Measurements from ENCODE around the gene FARP1.

Gene FARP1

DNA sequence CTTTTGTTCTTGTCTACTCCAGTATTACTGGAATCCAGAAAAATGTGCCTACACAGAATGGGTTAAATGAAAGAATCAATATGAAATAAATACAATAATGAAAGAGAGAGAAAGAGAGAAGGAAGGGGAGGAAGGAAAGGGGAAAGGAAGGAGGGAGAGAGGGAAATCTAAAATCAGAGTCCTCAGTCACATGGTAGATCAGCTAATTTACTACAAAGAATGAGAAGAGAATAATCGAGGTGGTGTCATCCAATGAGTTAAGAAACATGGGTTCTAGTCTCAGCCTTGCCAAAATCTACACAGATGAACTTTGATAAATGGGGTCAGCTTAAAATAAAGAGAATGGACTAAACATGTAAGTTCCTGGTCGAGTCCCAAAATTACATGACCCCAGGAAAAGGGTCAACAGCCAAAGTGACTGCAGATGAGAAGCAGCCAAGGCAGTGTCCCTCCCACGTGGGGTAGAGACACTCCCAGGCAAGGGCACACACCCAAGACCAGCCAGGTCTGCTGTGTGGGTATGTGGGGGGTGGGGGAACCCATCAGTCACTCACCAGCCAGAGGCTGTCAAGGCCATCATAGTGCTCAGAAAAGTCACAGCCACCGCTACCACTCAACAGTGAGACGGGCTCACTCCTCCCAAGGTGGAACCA lies 330.4 kb downstream of the FARP1 start:
- TF ChIP-seq, protein P1, sequence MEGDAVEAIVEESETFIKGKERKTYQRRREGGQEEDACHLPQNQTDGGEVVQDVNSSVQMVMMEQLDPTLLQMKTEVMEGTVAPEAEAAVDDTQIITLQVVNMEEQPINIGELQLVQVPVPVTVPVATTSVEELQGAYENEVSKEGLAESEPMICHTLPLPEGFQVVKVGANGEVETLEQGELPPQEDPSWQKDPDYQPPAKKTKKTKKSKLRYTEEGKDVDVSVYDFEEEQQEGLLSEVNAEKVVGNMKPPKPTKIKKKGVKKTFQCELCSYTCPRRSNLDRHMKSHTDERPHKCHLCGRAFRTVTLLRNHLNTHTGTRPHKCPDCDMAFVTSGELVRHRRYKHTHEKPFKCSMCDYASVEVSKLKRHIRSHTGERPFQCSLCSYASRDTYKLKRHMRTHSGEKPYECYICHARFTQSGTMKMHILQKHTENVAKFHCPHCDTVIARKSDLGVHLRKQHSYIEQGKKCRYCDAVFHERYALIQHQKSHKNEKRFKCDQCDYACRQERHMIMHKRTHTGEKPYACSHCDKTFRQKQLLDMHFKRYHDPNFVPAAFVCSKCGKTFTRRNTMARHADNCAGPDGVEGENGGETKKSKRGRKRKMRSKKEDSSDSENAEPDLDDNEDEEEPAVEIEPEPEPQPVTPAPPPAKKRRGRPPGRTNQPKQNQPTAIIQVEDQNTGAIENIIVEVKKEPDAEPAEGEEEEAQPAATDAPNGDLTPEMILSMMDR (IDR thresholded peaks at IDR 0.05; ENCODE audit: borderline replicate concordance, control extremely low read depth, extremely low read depth, insufficient read depth, missing control alignments) = no peak
- no peak for DNase-seq (ENCODE audit: low spot score)
- in situ Hi-C loops (cut with MboI; ENCODE audit: low sequenced_read_pairs, unreplicated experiment) = no loop called here

DNA sequence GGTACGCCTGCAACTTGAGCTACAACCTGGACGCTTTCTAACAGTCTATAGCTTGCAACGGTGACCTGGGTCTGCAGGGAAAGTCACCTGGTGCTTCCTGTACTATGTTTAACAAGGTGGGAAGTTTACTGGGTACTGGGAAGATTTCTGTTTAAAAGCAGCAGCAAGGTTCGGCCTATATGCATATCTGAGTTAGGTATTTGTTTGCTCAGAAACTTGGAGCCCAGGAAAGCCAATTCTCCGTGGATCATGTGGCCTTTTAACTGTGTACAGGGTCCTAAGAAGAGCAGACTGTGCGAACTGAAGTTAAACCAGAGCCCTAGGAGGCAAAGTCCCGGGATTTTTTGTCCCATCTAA lies 330.9 kb downstream of the FARP1 start:
- DNase-seq (ENCODE audit: low spot score) = no peak
- TF ChIP-seq, protein P1 (IDR thresholded peaks at IDR 0.05; ENCODE audit: borderline replicate concordance, control extremely low read depth, extremely low read depth, insufficient read depth, missing control alignments) = no peak
- in situ Hi-C loops (cut with MboI; ENCODE audit: low sequenced_read_pairs, unreplicated experiment) = no loop called here

DNA sequence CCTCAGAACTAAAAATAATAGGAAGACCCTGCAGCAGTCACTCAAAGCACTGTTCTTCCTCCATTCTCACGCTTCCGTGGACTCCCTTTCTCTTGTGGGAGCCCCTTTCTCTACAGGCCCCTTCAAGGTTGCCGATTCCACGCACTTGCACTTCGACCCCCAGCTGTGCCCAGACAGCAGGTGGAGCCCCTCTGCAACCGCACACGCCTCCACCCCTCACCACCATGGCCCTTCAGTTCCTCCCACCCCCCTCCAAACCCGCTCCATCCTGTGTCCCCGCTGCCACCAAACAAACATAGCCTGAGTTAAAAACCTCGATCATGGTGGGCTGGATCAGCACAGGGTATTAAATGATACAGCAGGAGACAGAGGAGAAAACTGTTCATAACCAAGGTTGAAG lies 331.4 kb downstream of the FARP1 start:
- in situ Hi-C loops (cut with MboI; ENCODE audit: low sequenced_read_pairs, unreplicated experiment) = no loop called here
- TF ChIP-seq, protein P1 (IDR thresholded peaks at IDR 0.05; ENCODE audit: borderline replicate concordance, control extremely low read depth, extremely low read depth, insufficient read depth, missing control alignments) = no peak
- DNase-seq (ENCODE audit: low spot score) = no peak

DNA sequence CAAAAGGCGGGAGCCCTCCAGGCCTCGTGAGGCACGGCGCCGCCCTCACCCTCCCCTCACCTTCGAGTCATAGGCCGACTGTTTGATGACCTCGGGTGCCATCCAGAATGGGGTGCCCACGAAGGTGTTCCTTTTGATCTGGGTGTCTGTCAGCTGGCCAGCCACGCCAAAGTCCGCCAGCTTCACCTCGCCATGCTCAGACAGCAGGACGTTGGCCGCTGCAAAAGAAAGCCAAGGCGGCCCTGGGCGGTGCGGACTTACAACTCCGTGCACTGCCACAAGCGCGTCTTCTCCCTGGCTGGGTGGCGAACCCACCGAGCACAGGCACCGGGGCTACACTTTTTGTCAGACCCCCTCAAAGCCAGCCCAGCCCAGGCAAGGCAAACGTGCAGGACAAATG lies 331.9 kb downstream of the FARP1 start:
- DNase-seq (ENCODE audit: low spot score) = no peak
- TF ChIP-seq, protein P1 (IDR thresholded peaks at IDR 0.05; ENCODE audit: borderline replicate concordance, control extremely low read depth, extremely low read depth, insufficient read depth, missing control alignments) = no peak
- in situ Hi-C loops (cut with MboI; ENCODE audit: low sequenced_read_pairs, unreplicated experiment) = no loop called here

DNA sequence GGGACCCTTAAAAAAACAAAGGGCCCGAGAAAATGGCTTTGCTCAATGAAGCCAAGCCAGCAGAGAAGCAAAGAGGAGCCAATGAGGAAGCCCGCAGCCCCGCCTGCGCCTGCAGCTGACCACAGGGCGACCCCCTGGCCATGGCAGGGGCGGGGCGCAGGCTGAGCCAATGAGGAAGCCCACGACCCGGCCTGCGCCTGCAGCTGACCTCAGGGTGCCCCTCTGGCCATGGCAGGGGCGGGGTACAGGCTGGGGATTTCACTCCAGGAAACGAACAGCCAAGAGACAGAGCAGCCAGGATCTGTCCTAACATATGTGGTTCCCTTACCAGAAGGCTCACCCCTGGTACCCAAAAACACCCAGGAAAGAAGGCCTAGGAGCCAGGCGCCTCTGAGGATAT lies 332.6 kb downstream of the FARP1 start:
- in situ Hi-C loops (cut with MboI; ENCODE audit: low sequenced_read_pairs, unreplicated experiment) = no loop called here
- DNase-seq (ENCODE audit: low spot score) = no peak
- TF ChIP-seq, protein P1 (IDR thresholded peaks at IDR 0.05; ENCODE audit: borderline replicate concordance, control extremely low read depth, extremely low read depth, insufficient read depth, missing control alignments) = no peak

- DNase-seq (ENCODE audit: low spot score) = peak; percentile 73
- in situ Hi-C loops (cut with MboI; ENCODE audit: low sequenced_read_pairs, unreplicated experiment) = no loop called here
- TF ChIP-seq, protein P1 (IDR thresholded peaks at IDR 0.05; ENCODE audit: borderline replicate concordance, control extremely low read depth, extremely low read depth, insufficient read depth, missing control alignments) = no peak
Measured at GRCh38 chr13:98476106-98476505, 333.2 kb downstream of the FARP1 start.
